ENCODE measurements around the gene PAAF1. TPM values are rescaled to one million over a fixed set of nuclear protein-coding genes. Genes with fewer than 3 reads are reported as not detected.

The PAAF1 gene
- total and polyA plus RNA-seq, 10 of the 15 experiments (the other 5 are each of a cell fraction or from before 2014, with no cell fraction given), result 13.7 to 70.6 (median 29.1) TPM

GRCh38 chr11:73971175-73971719, 94.4 kb downstream of the PAAF1 start:
- POLR2A ChIA-PET, result interaction anchor here (2.8 kb wide), 1 partner anchor 9 kb away, joined by 16 read pairs; no protein-coding TSS in a partner anchor
- SMC1A ChIA-PET (ENCODE audit: uncharacterized antibody, unreplicated experiment), result interaction anchor here (0.8 to 2.7 kb wide), 4 partner anchors 7 to 407 kb away, joined by 3 to 7 read pairs (median 4); no protein-coding TSS in a partner anchor
- FAIRE-seq, result no peak
- 79% methylated on average over 6 of the region's 6 CpGs for WGBS (ENCODE audit: insufficient coverage, insufficient replicate concordance, low lambda C conversion rate, missing lambda C conversion rate)
- ATAC-seq, result no peak; the same call in 2 of the 3 replicates
- H3K4me2 ChIP-seq (ENCODE audit: control insufficient read depth, insufficient read depth), result no peak overlapping the region
- no peaks in the 10 kb centered on the region for H3K9me3 ChIP-seq (replicated peaks; ENCODE audit: control insufficient read depth, insufficient read depth, low read length)
- H3K79me2 ChIP-seq (ENCODE audit: control insufficient read depth, insufficient read depth, low read length), result no peaks in the 10 kb centered on the region
- CTCF ChIA-PET, result interaction anchor here (1.6 to 2.5 kb wide), 2 partner anchors 9 to 285 kb away, joined by 5 to 7 read pairs; no protein-coding TSS in a partner anchor
- intact Hi-C loops (cut with micrococcal nuclease; ENCODE audit: unreplicated experiment), result no loop called here
- H3K27me3 ChIP-seq (replicated peaks in 1 of 2; ENCODE audit: control insufficient read depth in 2 of 2, insufficient read depth in 2 of 2, low read length in 1 of 2), result no peaks in the 10 kb centered on the region
- BruUV-seq (replicated peaks), result no TSS peak
- no peak overlapping the region for H2AFZ ChIP-seq (ENCODE audit: control insufficient read depth, low read depth, low read length)
- H3K4me1 ChIP-seq (ENCODE audit: control insufficient read depth, insufficient read depth, low read length), result peaks cover 9% of the 10 kb centered on the region
- no peak overlapping the region for H3K27ac ChIP-seq (ENCODE audit: control insufficient read depth, insufficient read depth)
- no peak overlapping the region for H3K4me3 ChIP-seq
- DNase-seq (ENCODE audit: low read depth, low spot score), result no peak
- no peaks in the 10 kb centered on the region for H4K20me1 ChIP-seq (ENCODE audit: control insufficient read depth, insufficient read depth)
- RAD21 ChIA-PET (ENCODE audit: unreplicated experiment), result no interaction called here
- H3K9ac ChIP-seq (ENCODE audit: control insufficient read depth, insufficient read depth, low read length), result no peak overlapping the region
- in situ Hi-C loops (cut with MboI), result no loop called here
- peaks cover 10 to 12% of the 10 kb centered on the region in 2 experiments; a peak in 3 of 4 replicates for H3K36me3 ChIP-seq (ENCODE audit: control insufficient read depth in 2 of 2, insufficient read depth in 2 of 2, low read length in 1 of 2)
- TF ChIP-seq STAT3 (IDR thresholded peaks at IDR 0.05; ENCODE audit: low read depth, low read length), result no peak
- TF ChIP-seq NFYA (IDR thresholded peaks at IDR 0.05; ENCODE audit: borderline replicate concordance, low read depth, low read length), result no peak
- TF ChIP-seq NBN (IDR thresholded peaks at IDR 0.05), result no peak
- TF ChIP-seq, protein P1, sequence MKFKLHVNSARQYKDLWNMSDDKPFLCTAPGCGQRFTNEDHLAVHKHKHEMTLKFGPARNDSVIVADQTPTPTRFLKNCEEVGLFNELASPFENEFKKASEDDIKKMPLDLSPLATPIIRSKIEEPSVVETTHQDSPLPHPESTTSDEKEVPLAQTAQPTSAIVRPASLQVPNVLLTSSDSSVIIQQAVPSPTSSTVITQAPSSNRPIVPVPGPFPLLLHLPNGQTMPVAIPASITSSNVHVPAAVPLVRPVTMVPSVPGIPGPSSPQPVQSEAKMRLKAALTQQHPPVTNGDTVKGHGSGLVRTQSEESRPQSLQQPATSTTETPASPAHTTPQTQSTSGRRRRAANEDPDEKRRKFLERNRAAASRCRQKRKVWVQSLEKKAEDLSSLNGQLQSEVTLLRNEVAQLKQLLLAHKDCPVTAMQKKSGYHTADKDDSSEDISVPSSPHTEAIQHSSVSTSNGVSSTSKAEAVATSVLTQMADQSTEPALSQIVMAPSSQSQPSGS (IDR thresholded peaks at IDR 0.05; ENCODE audit: low read length), result peak; percentile 17; the same call in 1 of the 2 replicates
- TF ChIP-seq BCL3 (IDR thresholded peaks at IDR 0.05; ENCODE audit: borderline replicate concordance, insufficient read depth, low read depth, low read length, poor library complexity, severe bottlenecking), result no peak
- TF ChIP-seq POLR2A (IDR thresholded peaks at IDR 0.05; ENCODE audit: low read depth, low read length), result peak; percentile 83
- TF ChIP-seq, protein P2, sequence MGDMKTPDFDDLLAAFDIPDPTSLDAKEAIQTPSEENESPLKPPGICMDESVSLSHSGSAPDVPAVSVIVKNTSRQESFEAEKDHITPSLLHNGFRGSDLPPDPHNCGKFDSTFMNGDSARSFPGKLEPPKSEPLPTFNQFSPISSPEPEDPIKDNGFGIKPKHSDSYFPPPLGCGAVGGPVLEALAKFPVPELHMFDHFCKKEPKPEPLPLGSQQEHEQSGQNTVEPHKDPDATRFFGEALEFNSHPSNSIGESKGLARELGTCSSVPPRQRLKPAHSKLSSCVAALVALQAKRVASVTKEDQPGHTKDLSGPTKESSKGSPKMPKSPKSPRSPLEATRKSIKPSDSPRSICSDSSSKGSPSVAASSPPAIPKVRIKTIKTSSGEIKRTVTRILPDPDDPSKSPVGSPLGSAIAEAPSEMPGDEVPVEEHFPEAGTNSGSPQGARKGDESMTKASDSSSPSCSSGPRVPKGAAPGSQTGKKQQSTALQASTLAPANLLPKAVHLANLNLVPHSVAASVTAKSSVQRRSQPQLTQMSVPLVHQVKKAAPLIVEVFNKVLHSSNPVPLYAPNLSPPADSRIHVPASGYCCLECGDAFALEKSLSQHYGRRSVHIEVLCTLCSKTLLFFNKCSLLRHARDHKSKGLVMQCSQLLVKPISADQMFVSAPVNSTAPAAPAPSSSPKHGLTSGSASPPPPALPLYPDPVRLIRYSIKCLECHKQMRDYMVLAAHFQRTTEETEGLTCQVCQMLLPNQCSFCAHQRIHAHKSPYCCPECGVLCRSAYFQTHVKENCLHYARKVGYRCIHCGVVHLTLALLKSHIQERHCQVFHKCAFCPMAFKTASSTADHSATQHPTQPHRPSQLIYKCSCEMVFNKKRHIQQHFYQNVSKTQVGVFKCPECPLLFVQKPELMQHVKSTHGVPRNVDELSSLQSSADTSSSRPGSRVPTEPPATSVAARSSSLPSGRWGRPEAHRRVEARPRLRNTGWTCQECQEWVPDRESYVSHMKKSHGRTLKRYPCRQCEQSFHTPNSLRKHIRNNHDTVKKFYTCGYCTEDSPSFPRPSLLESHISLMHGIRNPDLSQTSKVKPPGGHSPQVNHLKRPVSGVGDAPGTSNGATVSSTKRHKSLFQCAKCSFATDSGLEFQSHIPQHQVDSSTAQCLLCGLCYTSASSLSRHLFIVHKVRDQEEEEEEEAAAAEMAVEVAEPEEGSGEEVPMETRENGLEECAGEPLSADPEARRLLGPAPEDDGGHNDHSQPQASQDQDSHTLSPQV (IDR thresholded peaks at IDR 0.05), result no peak
- TF ChIP-seq USF2 (IDR thresholded peaks at IDR 0.05; ENCODE audit: borderline replicate concordance, low read depth, low read length), result no peak
- TF ChIP-seq CUX1 (IDR thresholded peaks at IDR 0.05; ENCODE audit: insufficient replicate concordance, low read depth, low read length), result no peak
- no peak for TF ChIP-seq FOXK2 (IDR thresholded peaks at IDR 0.05)
